Measurements from ENCODE around the gene EPN1.
"Not testable (repeated sequence)": the region's sequence is repeated elsewhere in the genome, so short reads cannot be mapped to it uniquely, and the experiment has no call there.

EPN1 gene

DNA sequence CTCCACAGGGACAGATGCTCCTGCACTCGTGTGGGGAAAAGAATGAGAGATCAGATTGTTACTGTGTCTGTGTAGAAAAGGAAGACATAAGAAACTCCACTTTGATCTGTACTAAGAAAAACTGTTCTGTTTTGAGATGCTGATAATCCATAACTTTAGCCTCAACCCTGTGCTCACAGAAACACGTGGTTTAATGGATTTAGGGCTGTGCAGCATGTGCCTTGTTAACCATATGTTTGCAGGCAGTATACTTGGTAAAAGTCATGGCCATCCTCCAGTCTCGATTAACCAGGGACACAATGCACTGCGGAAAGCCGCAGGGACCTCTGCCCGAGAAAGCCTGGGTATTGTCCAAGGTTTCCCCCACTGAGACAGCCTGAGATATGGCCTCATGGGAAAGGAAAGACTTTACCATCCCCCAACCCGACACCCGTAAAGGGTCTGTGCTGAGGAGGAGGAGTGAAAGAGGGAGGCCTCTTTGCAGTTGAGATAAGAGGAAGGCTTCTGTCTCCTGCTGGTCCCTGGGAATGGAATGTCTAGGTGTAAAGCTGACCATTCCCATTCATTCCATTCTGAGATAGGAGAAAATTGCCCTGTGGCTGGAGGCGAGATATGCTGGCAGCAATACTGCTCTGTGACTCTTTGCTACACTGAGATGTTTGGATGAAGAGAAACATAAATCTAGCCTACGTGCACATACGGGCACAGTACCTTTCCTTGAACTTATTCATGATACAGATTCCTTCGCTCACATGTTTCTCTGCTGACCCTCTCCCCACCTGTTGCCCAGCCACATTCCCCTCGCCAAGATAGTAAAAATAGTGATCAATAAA lies 43.1 kb downstream of the EPN1 start:
- DNase-seq (ENCODE audit: low read depth in 2 of 3, low spot score in 2 of 3): not testable (repeated sequence)

DNA sequence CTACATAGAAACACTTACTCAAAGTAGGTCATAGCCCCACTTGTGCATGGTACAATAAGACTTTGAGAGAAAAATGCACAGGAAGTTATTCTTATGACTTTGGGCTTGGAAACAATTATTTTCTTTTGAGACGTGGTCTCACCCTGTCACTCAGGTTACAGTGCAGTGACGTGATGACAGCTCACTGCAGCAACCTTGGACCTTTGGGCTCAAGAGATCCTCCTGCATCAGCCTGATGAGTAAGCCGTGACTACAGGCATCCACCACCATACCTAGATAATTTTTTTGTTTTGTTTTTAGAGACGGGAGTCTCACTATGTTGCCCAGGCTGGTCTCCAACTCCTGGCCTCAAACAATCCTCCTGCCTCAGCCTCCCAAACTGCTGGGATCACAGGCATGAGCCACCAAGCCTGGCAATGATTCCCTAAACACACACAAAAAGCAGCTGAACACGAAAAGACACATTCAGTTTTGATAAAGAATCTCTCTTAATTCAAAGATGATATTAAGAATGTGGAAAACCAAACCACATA lies 45.3 kb downstream of the EPN1 start:
- DNase-seq (ENCODE audit: low read depth in 2 of 3, low spot score in 2 of 3): no peak

DNA sequence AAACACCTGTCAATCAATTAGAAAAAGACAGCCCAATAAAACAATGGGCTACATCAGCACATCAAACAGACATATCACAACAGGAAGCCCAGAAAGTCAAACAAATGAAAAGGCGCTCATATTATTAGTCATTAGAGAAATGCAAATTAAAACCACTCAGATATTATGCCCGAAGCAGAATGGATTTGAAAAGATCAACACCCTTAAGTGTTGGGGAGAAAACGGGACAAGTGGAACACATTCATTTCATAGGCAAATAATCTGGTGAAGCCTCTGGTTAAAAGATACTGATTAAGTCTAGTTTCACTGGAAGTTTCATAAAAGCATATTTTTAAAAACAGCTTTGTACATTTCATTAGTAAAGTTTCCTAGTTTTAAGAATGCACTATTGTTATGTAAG lies 45.8 kb downstream of the EPN1 start:
- DNase-seq (ENCODE audit: low read depth in 2 of 3, low spot score in 2 of 3): no peak

DNA sequence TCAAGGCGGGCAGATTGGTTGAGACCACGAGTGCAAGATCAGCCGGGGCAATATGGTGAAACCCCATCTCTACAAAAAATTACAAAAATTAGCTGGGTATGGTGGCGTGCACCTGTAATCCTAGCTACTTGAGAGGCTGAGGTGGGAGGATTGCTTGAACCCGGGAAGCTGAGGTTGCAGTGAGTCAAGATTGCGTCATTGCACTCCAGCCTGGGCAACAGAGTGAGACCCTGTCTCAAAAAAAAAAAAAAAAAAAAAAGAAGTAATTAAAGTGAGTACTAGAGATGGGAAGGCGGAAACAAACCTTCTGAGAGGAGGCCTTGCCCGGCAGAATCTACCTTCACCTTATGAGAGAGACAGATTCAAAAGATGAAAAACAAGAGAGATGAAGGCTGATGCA lies 48.5 kb downstream of the EPN1 start:
- no peak for DNase-seq (ENCODE audit: low read depth in 2 of 3, low spot score in 2 of 3)

DNA sequence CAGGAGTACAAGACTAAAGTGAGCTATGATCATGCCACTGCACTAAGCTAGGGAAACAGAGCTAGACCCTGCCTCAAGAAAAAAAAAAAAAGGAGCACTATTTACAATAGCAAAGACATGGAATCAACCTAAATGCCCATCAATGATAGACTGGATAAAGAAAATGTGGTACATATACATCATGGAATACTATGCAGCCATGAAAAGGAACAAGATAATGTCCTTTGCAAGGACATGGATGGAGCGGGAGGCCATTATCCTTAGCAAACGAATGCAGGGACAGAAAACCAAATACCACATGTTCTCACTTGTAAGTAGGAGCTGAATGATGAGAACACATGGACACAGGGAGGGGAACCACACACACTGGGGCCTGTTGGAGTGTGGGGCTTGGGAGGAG lies 55.4 kb downstream of the EPN1 start:
- not testable (repeated sequence) for DNase-seq (ENCODE audit: low read depth in 2 of 3, low spot score in 2 of 3)

DNA sequence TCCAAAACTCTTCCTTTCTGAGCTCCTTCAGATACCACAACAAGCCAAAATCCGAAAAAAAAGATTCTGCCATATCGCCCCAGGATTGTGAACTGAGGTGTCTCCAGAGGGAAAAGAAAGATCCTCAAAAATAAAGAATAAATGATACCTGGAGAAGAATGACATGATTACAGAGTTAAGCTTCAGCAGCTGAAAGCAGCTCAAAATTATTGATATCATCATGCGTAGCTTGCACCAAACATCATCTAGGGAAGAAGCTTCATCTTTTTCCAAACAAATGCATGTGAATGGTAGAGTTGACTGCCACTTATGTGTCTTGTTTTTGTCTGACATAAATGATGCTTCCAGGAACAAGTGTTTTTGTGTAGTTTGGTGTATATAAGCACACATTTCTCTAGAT lies 63.3 kb downstream of the EPN1 start, which contains the start of gene NLRP9:
Gene NLRP9 (minus strand): TSS at position 101 of the 400 bp plus-strand sequence. CDS start 28 bp downstream, at position 73.
- no peak for DNase-seq (ENCODE audit: low read depth in 2 of 3, low spot score in 2 of 3)

DNA sequence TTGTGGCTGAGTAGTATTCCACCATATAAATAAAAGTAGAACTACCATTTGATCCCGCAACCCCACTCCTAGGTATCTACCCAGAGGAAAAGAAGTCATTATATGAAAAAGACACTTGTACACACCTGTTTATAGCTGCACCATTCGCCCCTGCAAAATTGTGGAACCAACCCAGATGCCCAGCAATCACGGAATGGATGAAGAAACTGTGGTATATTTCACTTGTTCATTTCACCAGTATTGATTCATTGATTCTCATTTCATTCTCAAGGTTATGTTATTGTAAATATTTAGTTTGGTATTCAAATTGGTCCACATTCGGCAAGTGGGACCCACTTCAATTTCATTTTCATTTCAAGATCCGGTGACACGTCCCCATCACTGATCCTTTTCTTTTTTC lies 75.7 kb downstream of the EPN1 start:
- no peak for DNase-seq (ENCODE audit: low read depth in 2 of 3, low spot score in 2 of 3)

DNA sequence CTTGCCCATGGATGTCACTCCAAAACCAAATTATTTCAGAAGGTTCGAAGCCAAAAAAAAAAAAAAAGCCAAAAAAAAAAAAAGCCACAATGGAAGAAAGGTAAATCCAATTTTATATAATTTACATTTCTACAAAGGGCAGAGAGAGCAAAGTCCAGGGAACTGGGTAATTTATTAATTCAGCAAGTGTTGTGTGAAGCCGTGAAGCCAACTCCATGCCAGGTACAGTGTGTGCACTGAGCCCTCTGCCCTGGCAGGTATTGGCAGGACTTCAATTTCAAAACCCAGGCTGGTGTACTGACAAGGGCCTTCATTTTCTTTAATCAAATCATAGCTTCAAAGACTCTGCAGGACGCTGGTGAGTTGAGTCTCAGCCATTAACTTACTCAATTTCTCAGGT lies 78.4 kb downstream of the EPN1 start:
- DNase-seq (ENCODE audit: low read depth in 2 of 3, low spot score in 2 of 3): no peak

DNA sequence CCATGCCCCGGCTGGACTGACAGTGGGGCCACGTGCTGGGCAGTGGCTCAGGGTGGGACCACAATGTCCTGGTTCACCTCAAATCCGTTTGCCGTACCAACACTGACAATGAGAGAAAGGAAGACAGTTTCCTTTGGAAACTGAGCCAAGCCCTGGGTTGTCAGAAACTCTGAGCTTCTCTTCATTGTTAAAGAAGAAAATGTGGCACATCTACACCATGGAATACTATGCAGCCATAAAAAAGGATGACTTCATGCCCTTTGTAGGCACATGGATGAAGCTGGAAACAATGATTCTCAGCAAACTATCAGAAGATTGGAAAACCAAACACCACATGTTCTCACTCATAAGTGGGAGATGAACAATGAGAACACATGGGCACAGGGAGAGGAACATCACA lies 81.8 kb downstream of the EPN1 start:
- not testable (repeated sequence) for DNase-seq (ENCODE audit: low read depth in 2 of 3, low spot score in 2 of 3)

DNA sequence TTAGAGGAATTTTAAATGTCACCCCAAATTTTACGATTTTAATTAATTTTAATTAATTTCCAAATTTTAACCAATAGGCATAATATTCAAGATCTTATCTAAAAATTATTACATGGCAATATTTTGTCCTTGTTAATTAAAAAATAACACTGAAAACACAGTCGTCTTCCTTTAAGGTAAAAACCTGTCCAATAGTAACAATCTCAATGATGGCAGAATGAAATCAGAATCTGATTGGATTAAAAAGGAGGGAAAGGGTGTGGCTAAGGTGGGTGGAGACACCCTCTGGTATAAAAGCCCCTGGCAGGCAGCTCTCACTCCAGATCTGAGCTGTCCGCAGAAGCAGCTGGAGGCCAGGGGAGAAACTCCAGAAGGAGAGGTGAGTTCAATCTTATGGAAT lies 83.8 kb downstream of the EPN1 start, which contains the start of gene RFPL4A:
Gene RFPL4A (plus strand): TSS at position 301 of the 400 bp plus-strand sequence. CDS start 2,704 bp downstream, outside the sequence.
- DNase-seq (ENCODE audit: low read depth in 2 of 3, low spot score in 2 of 3): not testable (repeated sequence)
